Activated T-cell treated with anti-CD3 and anti-CD28 coated beads, Interleukin-2, amount 50 U/mL, for 48 hours (primary cell): ENCODE results near the gene EIF4E1B.

Experiments used
- DNase-seq, 2 experiments: peaks; one replicate each; pipeline ENCODE4 v3.0.0-alpha.2; 2020

The EIF4E1B gene

GRCh38 chr5:176606875-176607274 lies 23.6 kb upstream of the EIF4E1B start:
- DNase-seq, result no peak

GRCh38 chr5:176608142-176608705 lies 22.3 kb upstream of the EIF4E1B start:
- no peak for DNase-seq

- peak; percentile 41 to 55 for DNase-seq
Observed at GRCh38 chr5:176608937-176609723, 21.3 kb upstream of the EIF4E1B start.

GRCh38 chr5:176609724-176610434 lies 20.6 kb upstream of the EIF4E1B start, which contains the start of gene GPRIN1:
GPRIN1 (minus strand) TSS chr5:176610156; CDS start chr5:176599834, 10,322 bp downstream.
- peak; percentile 73 to 81 for DNase-seq

- DNase-seq, result no peak
Observed at GRCh38 chr5:176610435-176610773, 20.1 kb upstream of the EIF4E1B start.

GRCh38 chr5:176611435-176611834 lies 19.0 kb upstream of the EIF4E1B start:
- peak; percentile 69 to 75 for DNase-seq

GRCh38 chr5:176612008-176612407 lies 18.5 kb upstream of the EIF4E1B start:
- no peak for DNase-seq

- DNase-seq, result no peak
Observed at GRCh38 chr5:176612855-176613254, 17.6 kb upstream of the EIF4E1B start.

GRCh38 chr5:176614805-176615478 lies 15.5 kb upstream of the EIF4E1B start:
- no peak for DNase-seq

GRCh38 chr5:176616511-176616910 lies 14.0 kb upstream of the EIF4E1B start:
- DNase-seq, result no peak

- DNase-seq, result no peak
Observed at GRCh38 chr5:176618783-176619182, 11.7 kb upstream of the EIF4E1B start.

- DNase-seq, result peak; percentile 88 to 91
Observed at GRCh38 chr5:176619203-176619568, 11.3 kb upstream of the EIF4E1B start.

GRCh38 chr5:176619569-176620332 lies 10.7 kb upstream of the EIF4E1B start:
- no peak for DNase-seq

- no peak for DNase-seq
Observed at GRCh38 chr5:176620333-176620981, 10.0 kb upstream of the EIF4E1B start.

- no peak for DNase-seq
Observed at GRCh38 chr5:176621661-176622079, 8.8 kb upstream of the EIF4E1B start.

GRCh38 chr5:176624142-176624541 lies 6.3 kb upstream of the EIF4E1B start:
- DNase-seq, result no peak

GRCh38 chr5:176624938-176625337 lies 5.5 kb upstream of the EIF4E1B start:
- no peak for DNase-seq

- no peak for DNase-seq
Observed at GRCh38 chr5:176625512-176625911, 5.0 kb upstream of the EIF4E1B start.

- no peak for DNase-seq
Observed at GRCh38 chr5:176625966-176626875, 4.3 kb upstream of the EIF4E1B start.

GRCh38 chr5:176626876-176627236 lies 3.6 kb upstream of the EIF4E1B start:
- DNase-seq, result no peak

GRCh38 chr5:176627582-176627981 lies 2.9 kb upstream of the EIF4E1B start:
- DNase-seq, result no peak
